ENCODE data around the gene ARL15. TPM values are rescaled to one million over a fixed set of nuclear protein-coding genes. Genes with fewer than 3 reads are reported as not detected.
A peak's percentile ranks its signal among the peaks of the same experiment; 100 is the strongest.

ARL15 gene
- total RNA-seq, 1 experiment from 2014 or later, result 13.0 TPM

DNA sequence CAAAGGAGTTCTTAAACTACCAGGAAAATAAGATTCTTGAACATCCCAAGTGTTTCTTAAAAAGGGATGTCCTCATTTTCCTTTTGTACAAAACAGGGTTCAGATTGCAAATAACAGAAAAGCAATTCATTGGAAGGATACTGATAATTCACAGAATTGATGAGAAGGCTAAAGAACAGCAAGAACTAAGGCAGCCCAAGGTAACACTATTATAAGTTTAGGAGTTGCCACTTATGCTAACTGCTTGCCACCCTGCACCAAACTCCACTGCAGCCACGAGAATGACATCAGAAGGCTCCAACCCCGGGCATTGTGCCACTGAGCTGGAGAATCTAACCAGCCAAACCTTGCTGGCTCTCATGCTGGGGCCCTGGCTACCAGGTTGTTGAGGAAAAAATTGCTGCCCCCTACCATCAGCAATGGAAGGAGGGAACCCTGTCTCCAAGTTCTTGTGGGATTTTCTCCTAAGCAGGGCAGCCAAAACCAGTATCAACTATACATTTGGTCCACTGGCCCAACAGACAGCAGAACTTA, 123.4 kb downstream of the ARL15 start:
- WGBS (ENCODE audit: extremely low coverage, insufficient read length, low lambda C conversion rate), result no CpG with 5 or more reads among the region's 2 CpGs

More for the DNA sequence above, 123.4 kb downstream of the ARL15 start:
- Mint-ChIP-seq H3K36me3 (ENCODE audit: insufficient read depth in 1 of 3, low read depth in 3 of 3) (no peaks in the 10 kb centered on the region; a peak in 1 of 7 replicates), H3K27me3 (ENCODE audit: low read depth) (no peaks in the 10 kb centered on the region), H3K4me3 (no peak overlapping the region), H3K4me1 (peaks cover 22 to 23% of the 10 kb centered on the region in 2 experiments), H3K27ac (peak overlapping the region in 2 of 3 experiments; percentile 21 to 62; a peak in 2 of 7 replicates), H3K9me3 (peaks cover 0 to 1% of the 10 kb centered on the region in 2 experiments; a peak in 1 of 5 replicates)
- Histone ChIP-seq H2BK5ac (ENCODE audit: insufficient read length, low read length) (no peak overlapping the region), H3K79me1 (ENCODE audit: insufficient read depth, low read depth, low read length, poor library complexity, severe bottlenecking) (no peaks in the 10 kb centered on the region), H3K4me2 (ENCODE audit: insufficient read depth, insufficient read length, low read length) (no peak overlapping the region), H2BK20ac (ENCODE audit: low read depth, low read length, poor library complexity, severe bottlenecking) (no peak overlapping the region), H2BK120ac (ENCODE audit: low read depth, low read length, poor library complexity, severe bottlenecking) (no peak overlapping the region), H3K23ac (ENCODE audit: insufficient read length, low read depth, low read length) (no peak overlapping the region), H2BK15ac (ENCODE audit: low read depth, low read length) (no peak overlapping the region), H3K27me3 (ENCODE audit: insufficient read depth, low read length) (no peaks in the 10 kb centered on the region), H3K56ac (ENCODE audit: insufficient read length, low read depth, low read length) (no peak overlapping the region), H3T11ph (ENCODE audit: low read length) (no peak overlapping the region), H4K20me1 (ENCODE audit: control insufficient read depth, insufficient read depth, insufficient read length) (no peaks in the 10 kb centered on the region), H4K91ac (ENCODE audit: insufficient read length, low read depth, low read length) (no peak overlapping the region), H3K27ac (ENCODE audit: insufficient read length, low read depth, low read length) (no peak overlapping the region), H4K8ac (replicated peaks; ENCODE audit: insufficient read length, low read depth, low read length) (no peak overlapping the region), H3K14ac (ENCODE audit: insufficient read depth, low read length) (no peak overlapping the region), H2AFZ (ENCODE audit: low read length) (no peak overlapping the region), H3K79me2 (ENCODE audit: insufficient read depth, low read length) (no peaks in the 10 kb centered on the region), H4K5ac (ENCODE audit: insufficient read length, low read depth, low read length) (no peak overlapping the region), H3K4me1 (ENCODE audit: insufficient read depth, low read length) (no peaks in the 10 kb centered on the region), H2AK5ac (ENCODE audit: insufficient read length, low read length) (no peak overlapping the region), H3K9me3 (ENCODE audit: control insufficient read depth, low read depth, low read length) (no peaks in the 10 kb centered on the region), H3K23me2 (ENCODE audit: insufficient read length, low read depth, low read length, poor library complexity, severe bottlenecking) (no peaks in the 10 kb centered on the region), H3K18ac (ENCODE audit: insufficient read length, low read depth, low read length) (no peak overlapping the region), H2BK12ac (ENCODE audit: insufficient read length, low read depth, low read length) (no peak overlapping the region), H3K9ac (ENCODE audit: extremely low read depth, insufficient read length, low read length) (no peak overlapping the region), H3K4ac (ENCODE audit: low read depth, low read length) (no peak overlapping the region)
- TF ChIP-seq, protein P1, sequence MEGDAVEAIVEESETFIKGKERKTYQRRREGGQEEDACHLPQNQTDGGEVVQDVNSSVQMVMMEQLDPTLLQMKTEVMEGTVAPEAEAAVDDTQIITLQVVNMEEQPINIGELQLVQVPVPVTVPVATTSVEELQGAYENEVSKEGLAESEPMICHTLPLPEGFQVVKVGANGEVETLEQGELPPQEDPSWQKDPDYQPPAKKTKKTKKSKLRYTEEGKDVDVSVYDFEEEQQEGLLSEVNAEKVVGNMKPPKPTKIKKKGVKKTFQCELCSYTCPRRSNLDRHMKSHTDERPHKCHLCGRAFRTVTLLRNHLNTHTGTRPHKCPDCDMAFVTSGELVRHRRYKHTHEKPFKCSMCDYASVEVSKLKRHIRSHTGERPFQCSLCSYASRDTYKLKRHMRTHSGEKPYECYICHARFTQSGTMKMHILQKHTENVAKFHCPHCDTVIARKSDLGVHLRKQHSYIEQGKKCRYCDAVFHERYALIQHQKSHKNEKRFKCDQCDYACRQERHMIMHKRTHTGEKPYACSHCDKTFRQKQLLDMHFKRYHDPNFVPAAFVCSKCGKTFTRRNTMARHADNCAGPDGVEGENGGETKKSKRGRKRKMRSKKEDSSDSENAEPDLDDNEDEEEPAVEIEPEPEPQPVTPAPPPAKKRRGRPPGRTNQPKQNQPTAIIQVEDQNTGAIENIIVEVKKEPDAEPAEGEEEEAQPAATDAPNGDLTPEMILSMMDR (conservative IDR thresholded peaks at IDR 0.05), result 0 out of 3 replicates have a peak, but pooled peaks have one; percentile 10
- peak; percentile 28 for DNase-seq
